ENCODE data around the gene SLC12A8. TPM values are rescaled to one million over a fixed set of nuclear protein-coding genes. Genes with fewer than 3 reads are reported as not detected.
A peak's percentile ranks its signal among the peaks of the same experiment; 100 is the strongest.

Gene SLC12A8
- total and polyA plus RNA-seq, 10 of the 15 experiments (the other 5 are each of a cell fraction or from before 2014, with no cell fraction given) = 2.5 to 71.6 (median 50.1) TPM

DNA sequence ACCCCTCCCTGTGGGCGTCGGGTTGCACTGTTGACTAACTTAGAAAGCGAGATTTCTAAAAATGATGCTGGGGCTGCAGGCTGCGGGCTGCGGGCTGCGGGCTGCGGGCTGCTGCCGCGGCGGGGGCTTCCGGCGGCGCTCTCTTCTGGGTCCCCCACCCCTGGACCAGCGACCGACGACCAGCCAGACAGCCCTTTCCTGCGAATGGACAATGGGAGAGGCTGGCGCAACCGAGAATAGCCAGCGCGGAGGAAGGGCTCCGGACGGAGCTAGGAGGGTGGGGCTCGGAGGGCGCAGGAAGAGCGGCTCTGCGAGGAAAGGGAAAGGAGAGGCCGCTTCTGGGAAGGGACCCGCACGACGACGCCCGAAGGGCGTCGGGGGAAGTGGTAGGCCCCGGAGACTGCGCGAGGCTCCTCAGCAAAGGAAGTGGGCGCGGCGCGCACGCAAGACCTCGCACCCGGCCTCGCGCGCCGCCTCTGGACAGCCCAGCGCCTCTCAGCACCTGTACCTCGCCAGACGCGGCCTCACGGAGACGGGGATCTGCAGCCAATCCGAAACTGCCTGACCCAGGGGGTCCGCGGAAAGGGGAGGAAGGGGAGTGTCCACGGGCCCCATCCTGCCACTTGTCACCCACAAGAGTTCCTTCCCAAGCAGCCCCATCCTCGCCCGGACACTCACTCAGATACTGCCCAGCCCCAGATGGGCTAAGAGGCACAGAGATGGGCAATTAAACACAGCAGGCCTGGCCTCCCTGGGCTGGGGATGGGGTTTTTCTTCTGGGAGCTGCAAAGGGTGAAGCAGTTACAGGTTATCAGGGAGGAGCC lies 70.7 kb downstream of the SLC12A8 start (continued):
- TF ChIP-seq HDGF (IDR thresholded peaks at IDR 0.05) = 0 out of 2 replicates have a peak, but pooled peaks have one; percentile 14
- 0 out of 2 replicates have a peak, but pooled peaks have one; percentile 12 for TF ChIP-seq PKNOX1 (IDR thresholded peaks at IDR 0.05)
- TF ChIP-seq IKZF2 (IDR thresholded peaks at IDR 0.05) = peak; percentile 85 to 96
- no peak for TF ChIP-seq ZNF384 (IDR thresholded peaks at IDR 0.05; ENCODE audit: borderline replicate concordance, low read depth, low read length)
- no peak for TF ChIP-seq ZZZ3 (IDR thresholded peaks at IDR 0.05; ENCODE audit: control insufficient read depth, insufficient read length, low read depth)
- no peak for TF ChIP-seq RB1 (IDR thresholded peaks at IDR 0.05; ENCODE audit: borderline replicate concordance)
- TF ChIP-seq ZBED1 (IDR thresholded peaks at IDR 0.05; ENCODE audit: borderline replicate concordance) = peak; percentile 97; the same call in 1 of the 2 replicates
- TF ChIP-seq, protein P1, sequence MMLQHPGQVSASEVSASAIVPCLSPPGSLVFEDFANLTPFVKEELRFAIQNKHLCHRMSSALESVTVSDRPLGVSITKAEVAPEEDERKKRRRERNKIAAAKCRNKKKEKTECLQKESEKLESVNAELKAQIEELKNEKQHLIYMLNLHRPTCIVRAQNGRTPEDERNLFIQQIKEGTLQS (IDR thresholded peaks at IDR 0.05; ENCODE audit: borderline replicate concordance, extremely low read depth, low read depth, low read length) = no peak
- TF ChIP-seq YY1 (IDR thresholded peaks at IDR 0.05; ENCODE audit: low read depth, low read length) = 0 out of 2 replicates have a peak, but pooled peaks have one; percentile 29
- TF ChIP-seq CTCF (IDR thresholded peaks at IDR 0.05 in 2 of 3, conservative IDR thresholded peaks at IDR 0.05 in 1 of 3; ENCODE audit: control insufficient read depth in 2 of 3, extremely low read depth in 1 of 3, insufficient read depth in 1 of 3, low read depth in 3 of 3, low read length in 3 of 3) = peak; percentile 47 to 54 (median 54)
- peak; percentile 60 for TF ChIP-seq SPI1 (IDR thresholded peaks at IDR 0.05; ENCODE audit: borderline replicate concordance, insufficient read depth, low read depth, low read length)
- TF ChIP-seq ZBTB33 (IDR thresholded peaks at IDR 0.05) = no peak
- TF ChIP-seq TAF1 (IDR thresholded peaks at IDR 0.05; ENCODE audit: borderline replicate concordance, low read depth, low read length) = no peak; the same call in 1 of the 2 replicates
- no peak for TF ChIP-seq BRCA1 (IDR thresholded peaks at IDR 0.05; ENCODE audit: low read depth, low read length)
- TF ChIP-seq EED (IDR thresholded peaks at IDR 0.05; ENCODE audit: low read depth) = peak; percentile 99
- peak; percentile 98 for TF ChIP-seq IKZF1 (conservative IDR thresholded peaks at IDR 0.05)
- no peak for TF ChIP-seq MYC (IDR thresholded peaks at IDR 0.05; ENCODE audit: insufficient read depth, insufficient read length, insufficient replicate concordance, low read length, severe bottlenecking)
- TF ChIP-seq EGR1 (IDR thresholded peaks at IDR 0.05; ENCODE audit: borderline replicate concordance in 1 of 2, low read depth in 2 of 2, low read length in 2 of 2) = peak in 1 of 2 experiments; percentile 89; a peak in 2 of 3 replicates
- TF ChIP-seq KLF5 (IDR thresholded peaks at IDR 0.05; ENCODE audit: partially characterized antibody) = peak; percentile 10
- TF ChIP-seq, protein P2, sequence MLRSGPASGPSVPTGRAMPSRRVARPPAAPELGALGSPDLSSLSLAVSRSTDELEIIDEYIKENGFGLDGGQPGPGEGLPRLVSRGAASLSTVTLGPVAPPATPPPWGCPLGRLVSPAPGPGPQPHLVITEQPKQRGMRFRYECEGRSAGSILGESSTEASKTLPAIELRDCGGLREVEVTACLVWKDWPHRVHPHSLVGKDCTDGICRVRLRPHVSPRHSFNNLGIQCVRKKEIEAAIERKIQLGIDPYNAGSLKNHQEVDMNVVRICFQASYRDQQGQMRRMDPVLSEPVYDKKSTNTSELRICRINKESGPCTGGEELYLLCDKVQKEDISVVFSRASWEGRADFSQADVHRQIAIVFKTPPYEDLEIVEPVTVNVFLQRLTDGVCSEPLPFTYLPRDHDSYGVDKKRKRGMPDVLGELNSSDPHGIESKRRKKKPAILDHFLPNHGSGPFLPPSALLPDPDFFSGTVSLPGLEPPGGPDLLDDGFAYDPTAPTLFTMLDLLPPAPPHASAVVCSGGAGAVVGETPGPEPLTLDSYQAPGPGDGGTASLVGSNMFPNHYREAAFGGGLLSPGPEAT (IDR thresholded peaks at IDR 0.05; ENCODE audit: low read depth) = peak; percentile 92
- peak; percentile 64; the same call in 1 of the 2 replicates for TF ChIP-seq LARP7 (IDR thresholded peaks at IDR 0.05)
- peak; percentile 53; the same call in 1 of the 2 replicates for TF ChIP-seq IRF4 (IDR thresholded peaks at IDR 0.05; ENCODE audit: low read depth, low read length)
